Astrocyte of the spinal cord (primary cell): ENCODE measurements around the gene GNG12.

Source experiments
- DNase-seq: peaks from one replicate; pipeline ENCODE4 v3.0.0; 2011; ENCODE audit warnings: low read depth, low spot score
- H3K4me3 ChIP-seq: 2 replicates; pipeline ENCODE4 v1.5.1; 2011; ENCODE audit warnings: low read depth, mild to moderate bottlenecking, low read length, moderate library complexity
- CTCF ChIP-seq: IDR thresholded peaks from 2 replicates; pipeline ENCODE4 v1.5.1; 2012; ENCODE audit warnings: low read depth, mild to moderate bottlenecking, low read length, inconsistent platforms
- in situ Hi-C: cut with HindIII; loops from 2 replicates; pipeline ENCODE4 v1.10.0; 2017; ENCODE audit warnings: low sequenced_read_pairs

Gene GNG12

GRCh38 chr1:67791261-67791660, 42.0 kb downstream of the GNG12 start:
- no peak overlapping the region for H3K4me3 ChIP-seq
- TF ChIP-seq CTCF: no peak
- no peak for DNase-seq
- in situ Hi-C loops: no loop called here

- H3K4me3 ChIP-seq: no peak overlapping the region
- in situ Hi-C loops: no loop called here
- TF ChIP-seq CTCF: no peak
- no peak for DNase-seq
These were observed 43.0 kb downstream of the GNG12 start for GRCh38 chr1:67790201-67790692.

DNA sequence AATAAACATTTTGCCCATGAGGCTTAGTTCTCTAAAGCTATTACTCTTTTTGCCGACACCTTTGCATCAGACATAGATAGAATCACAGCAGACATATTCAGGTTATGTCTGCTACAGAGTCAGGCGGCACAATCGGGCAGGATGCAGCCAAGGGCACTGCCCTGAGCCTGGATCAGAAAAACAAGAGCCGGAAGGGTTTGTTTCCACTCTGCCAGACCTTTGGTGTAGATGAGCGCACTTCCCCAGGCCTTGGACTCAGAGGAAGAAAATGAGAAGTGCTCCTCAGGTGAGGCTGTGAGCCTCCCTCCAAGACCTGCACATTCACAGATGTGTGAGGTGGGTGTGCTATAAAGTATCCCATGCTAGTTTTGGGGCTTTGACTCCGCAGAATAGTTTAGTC, 43.7 kb downstream of the GNG12 start:
- no peak overlapping the region for H3K4me3 ChIP-seq
- no peak for TF ChIP-seq CTCF
- DNase-seq: no peak
- in situ Hi-C loops: no loop called here

DNA sequence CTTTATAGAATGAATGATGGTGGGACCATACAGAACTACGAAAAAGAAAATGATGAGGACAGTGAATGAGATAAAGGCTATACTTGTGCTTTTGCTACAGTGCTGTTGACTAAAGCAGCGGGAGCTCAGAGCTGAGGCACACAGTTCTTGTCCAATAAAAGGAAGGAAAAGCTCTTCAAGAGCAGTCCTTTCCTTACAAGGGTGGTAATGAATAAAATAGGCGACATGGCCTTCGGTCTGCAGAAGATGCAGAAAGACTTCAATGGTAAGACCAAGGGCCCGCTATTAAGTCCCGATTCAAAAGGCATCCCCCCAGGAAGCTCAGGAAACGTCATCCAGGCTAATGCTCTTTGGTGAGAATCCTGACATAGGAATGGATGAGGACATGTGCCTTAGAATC, 44.4 kb downstream of the GNG12 start:
- TF ChIP-seq CTCF: no peak
- DNase-seq: no peak
- no peak overlapping the region for H3K4me3 ChIP-seq
- in situ Hi-C loops: no loop called here

GRCh38 chr1:67788238-67788790, 45.0 kb downstream of the GNG12 start:
- no peak for TF ChIP-seq CTCF
- in situ Hi-C loops: no loop called here
- H3K4me3 ChIP-seq: no peak overlapping the region
- no peak for DNase-seq

- in situ Hi-C loops: no loop called here
- H3K4me3 ChIP-seq: no peak overlapping the region
- TF ChIP-seq CTCF: no peak
- DNase-seq: no peak
These were observed 45.5 kb downstream of the GNG12 start for GRCh38 chr1:67787746-67788145.
